HG02571 (cell line): ENCODE data around the gene MEGF6.
A peak's percentile ranks its signal among the peaks of the same experiment; 100 is the strongest.

Source experiments
- ATAC-seq: cut with Tn5 transposase; IDR thresholded peaks from one replicate; pipeline ENCODE4 v1.9.1; 2021; ENCODE audit warnings: mild to moderate bottlenecking, moderate library complexity; ENCODE audit not compliant: unreplicated experiment

MEGF6 gene

DNA sequence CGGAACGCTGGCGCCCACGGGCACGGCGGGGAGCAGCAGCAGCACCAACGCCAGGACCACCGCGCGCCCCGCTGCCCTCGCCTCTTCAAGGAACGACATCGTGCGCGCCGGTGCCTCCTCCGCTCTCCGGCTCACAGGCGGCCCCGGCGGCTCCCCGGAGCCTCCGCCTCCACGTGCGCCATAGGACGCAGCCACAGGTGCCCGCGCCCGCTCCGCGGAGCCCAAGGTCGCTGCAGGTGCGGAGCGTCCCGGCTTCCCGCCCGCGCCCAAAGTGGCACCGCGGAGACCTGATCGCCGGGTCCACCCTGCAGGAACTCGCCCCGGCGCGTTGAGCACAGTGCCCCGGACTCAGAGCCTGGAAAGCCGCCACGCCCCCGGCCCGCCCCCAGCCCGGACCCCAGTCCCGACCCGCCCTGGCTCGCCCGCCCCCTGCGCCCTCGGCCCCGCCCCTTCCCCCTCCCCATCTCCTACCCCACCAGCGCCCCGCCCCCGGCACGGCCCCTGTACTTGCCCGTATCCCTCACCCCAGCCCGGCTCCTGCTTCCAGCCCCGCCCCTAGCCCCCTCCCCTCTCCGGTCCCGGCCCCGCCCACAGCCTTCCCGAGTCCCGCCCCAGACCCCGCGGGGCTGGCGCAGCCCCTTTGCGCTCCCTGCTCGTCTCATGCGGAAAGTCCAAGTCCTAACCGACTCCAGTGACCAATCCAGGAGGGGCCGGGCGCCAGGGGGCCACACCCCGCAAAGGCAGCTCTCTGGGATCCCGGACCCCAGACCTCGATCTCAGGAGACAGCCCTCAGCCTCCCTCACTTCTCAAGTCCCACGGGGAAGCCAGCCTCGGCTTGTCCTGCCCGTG is at the start of gene MEGF6:
Gene MEGF6 (minus strand): TSS at position 339 of the 850 bp plus-strand sequence. CDS start 240 bp downstream, at position 99.
- ATAC-seq: no peak

- no peak for ATAC-seq
These were observed 49.4 kb upstream of the MEGF6 start for GRCh38 chr1:3660704-3661103.

GRCh38 chr1:3659093-3659492 is 47.8 kb upstream of the MEGF6 start:
- ATAC-seq: no peak

- no peak for ATAC-seq
These were observed 46.9 kb upstream of the MEGF6 start for GRCh38 chr1:3658231-3658615.

- no peak for ATAC-seq
These were observed 46.4 kb upstream of the MEGF6 start for GRCh38 chr1:3657578-3658230.

DNA sequence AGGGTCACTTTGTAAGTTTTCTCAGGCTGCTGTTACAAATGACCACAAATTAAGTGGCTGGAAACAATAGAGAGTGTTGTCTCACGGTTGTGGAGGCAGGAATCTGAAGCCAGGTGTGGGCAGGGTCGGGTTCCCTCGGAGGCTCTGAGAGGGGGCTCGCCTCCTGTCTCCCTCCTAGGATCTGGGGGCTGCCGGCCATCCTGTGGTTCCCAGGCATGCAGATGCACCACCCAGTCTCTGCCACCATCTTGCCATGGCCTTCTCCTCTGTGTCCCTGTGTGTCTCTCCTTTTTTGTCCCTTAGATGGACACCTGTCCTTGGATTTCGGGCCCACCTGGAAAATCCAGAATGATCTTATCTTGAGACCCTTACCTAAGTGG is 45.8 kb upstream of the MEGF6 start:
- ATAC-seq: no peak

DNA sequence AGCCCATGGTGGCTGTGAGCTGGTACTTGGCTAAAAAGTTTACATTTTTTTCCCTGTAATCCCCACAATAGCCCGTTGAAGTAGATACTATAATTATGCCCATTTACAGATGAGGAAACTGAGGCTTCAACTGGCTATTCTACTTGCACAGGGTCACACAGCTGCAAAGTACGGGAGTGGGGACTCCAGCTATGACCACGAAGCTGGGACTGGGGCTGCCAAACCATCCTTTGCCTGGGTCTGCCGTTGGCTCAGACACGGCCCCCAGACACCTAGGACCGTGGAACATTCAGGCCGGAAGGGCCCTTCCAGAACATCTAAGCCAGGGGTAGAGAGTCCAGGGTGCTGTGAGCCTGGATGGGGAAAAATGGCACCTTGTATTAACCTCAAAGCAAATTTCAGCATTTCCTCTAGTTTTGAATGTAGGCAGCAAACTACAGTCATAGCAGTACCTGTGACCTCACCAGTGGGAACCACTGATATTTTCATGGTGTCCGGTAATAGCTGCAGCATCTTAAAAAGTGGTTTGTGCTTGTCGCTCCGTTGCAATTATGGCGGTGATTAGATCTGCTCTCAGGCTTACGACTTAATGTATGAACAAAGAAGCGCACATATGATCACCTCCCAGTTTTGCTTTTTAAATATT is 45.3 kb upstream of the MEGF6 start:
- ATAC-seq: peak; percentile 43

GRCh38 chr1:3654549-3655281 is 43.4 kb upstream of the MEGF6 start:
- no peak for ATAC-seq

- no peak for ATAC-seq
These were observed 41.9 kb upstream of the MEGF6 start for GRCh38 chr1:3653286-3653618.

- peak; percentile 3 for ATAC-seq
These were observed 41.4 kb upstream of the MEGF6 start for GRCh38 chr1:3652548-3653285.

DNA sequence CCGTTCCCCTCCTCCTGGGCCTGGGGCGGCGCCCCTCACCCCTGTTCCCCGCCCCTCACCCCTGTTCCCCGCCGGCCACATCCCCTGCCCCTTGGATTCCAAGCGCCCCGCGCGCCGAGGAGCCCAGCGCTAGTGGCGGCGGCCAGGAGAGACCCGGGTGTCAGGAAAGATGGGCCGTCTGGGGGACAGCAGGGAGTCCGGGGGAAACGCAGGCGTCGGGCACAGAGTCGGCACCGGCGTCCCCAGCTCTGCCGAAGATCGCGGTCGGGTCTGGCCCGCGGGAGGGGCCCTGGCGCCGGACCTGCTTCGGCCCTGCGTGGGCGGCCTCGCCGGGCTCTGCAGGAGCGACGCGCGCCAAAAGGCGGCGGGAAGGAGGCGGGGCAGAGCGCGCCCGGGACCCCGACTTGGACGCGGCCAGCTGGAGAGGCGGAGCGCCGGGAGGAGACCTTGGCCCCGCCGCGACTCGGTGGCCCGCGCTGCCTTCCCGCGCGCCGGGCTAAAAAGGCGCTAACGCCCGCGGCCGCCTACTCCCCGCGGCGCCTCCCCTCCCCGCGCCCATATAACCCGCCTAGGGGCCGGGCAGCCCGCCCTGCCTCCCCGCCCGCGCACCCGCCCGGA is 40.7 kb upstream of the MEGF6 start, which contains the start of gene TP73:
Gene TP73 (plus strand): TSS at position 587 of the 618 bp plus-strand sequence. CDS start 29,850 bp downstream, outside the sequence.
- ATAC-seq: peak; percentile 34

DNA sequence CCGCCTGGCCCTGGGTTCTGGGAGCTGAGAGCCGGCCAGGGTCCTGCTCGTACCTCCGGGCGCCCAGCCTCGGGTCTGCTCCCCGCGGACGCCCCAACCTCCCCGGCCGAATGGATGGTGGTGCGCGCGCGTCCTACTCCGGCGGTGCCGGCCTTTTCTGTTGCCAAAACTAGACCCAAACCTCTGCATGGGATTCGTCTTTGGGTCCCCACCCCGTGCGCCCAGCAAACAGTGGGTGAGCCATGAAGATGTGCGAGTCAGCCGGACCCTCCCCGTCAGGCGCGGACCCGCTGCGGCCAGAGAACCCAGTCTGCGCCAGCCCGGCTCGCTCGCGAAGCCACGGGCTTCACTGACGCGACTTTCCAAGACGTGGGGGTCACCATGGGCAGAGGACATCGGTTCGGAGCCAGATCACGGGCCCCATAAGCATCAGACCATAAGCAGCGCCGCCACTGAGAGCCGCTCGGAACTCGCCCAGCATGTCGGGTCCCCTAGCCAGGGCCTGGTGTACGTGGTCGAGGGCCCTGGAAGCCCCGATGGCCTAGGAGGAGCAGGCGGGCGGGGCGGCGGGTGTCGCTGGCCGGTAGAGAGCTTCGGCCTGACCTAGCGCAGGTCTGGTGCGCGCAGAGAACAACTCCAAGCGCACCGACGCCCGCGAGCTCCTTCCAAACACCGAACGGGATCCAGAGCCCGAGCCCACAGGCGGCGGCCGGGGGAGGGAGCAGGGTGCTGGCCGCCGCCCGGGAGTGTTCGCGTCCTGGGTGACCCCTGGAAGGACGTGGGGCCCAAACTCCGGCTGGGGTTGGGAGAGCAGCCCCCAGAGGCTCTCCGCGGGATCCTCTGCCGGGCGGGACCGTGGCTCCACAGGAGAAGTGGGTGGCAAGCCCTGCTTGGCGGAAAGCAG is 40.0 kb upstream of the MEGF6 start:
- ATAC-seq: no peak

- no peak for ATAC-seq
These were observed 39.1 kb upstream of the MEGF6 start for GRCh38 chr1:3650248-3651025.

GRCh38 chr1:3649342-3650247 is 38.3 kb upstream of the MEGF6 start, which contains the start of gene WRAP73:
TSS of gene WRAP73 (minus strand) at chr1:3650103. CDS start at chr1:3649999, 104 bp downstream.
- peak; percentile 58 for ATAC-seq

DNA sequence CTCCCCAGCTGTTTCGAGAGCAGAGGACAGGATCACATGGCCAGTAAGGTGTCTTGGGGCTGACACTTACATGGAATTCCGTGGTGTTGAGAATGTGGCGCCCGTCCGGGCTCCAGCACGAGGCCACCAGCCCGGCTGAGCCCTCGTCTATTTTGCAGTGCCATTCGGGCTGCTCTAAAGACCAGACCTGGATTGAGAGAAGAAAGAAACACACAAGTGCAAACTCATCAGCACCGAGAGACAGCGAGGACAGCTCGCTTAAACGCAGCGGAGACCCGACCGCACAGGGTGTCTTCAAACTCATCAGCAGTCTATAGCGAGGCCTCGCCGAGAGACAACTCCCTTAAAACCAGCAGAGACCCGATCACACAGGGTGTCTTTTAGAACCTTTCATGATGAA is 35.3 kb upstream of the MEGF6 start:
- no peak for ATAC-seq

GRCh38 chr1:3645666-3646355 is 34.5 kb upstream of the MEGF6 start:
- no peak for ATAC-seq
